ENCODE results near the gene USP6NL.

USP6NL gene

GRCh38 chr10:11646450-11646849 is 35.0 kb upstream of the USP6NL start:
- TF ChIP-seq SUZ12 (IDR thresholded peaks at IDR 0.05) (no peak), BHLHE40 (IDR thresholded peaks at IDR 0.05; ENCODE audit: borderline replicate concordance) (no peak), ZNF384 (IDR thresholded peaks at IDR 0.05) (no peak), PKNOX1 (IDR thresholded peaks at IDR 0.05) (no peak), ARNT (IDR thresholded peaks at IDR 0.05) (no peak), FOXA1 (IDR thresholded peaks at IDR 0.05) (no peak), NFRKB (IDR thresholded peaks at IDR 0.05) (no peak), TARDBP (IDR thresholded peaks at IDR 0.05) (no peak), FOXM1 (IDR thresholded peaks at IDR 0.05; ENCODE audit: borderline replicate concordance) (no peak), HDGF (IDR thresholded peaks at IDR 0.05; ENCODE audit: borderline replicate concordance) (no peak), LEF1 (IDR thresholded peaks at IDR 0.05; ENCODE audit: borderline replicate concordance) (no peak), L3MBTL2 (conservative IDR thresholded peaks at IDR 0.05) (no peak)
- ChIA-PET CTCF (no interaction called here), POLR2A (no interaction called here)
- DNase-seq (ENCODE audit: extremely low spot score): no peak

GRCh38 chr10:11643039-11643438 is 31.6 kb upstream of the USP6NL start:
- TF ChIP-seq SP1 (IDR thresholded peaks at IDR 0.05) (no peak), SUZ12 (IDR thresholded peaks at IDR 0.05) (no peak), FOXA1 (IDR thresholded peaks at IDR 0.05) (no peak), FOXM1 (IDR thresholded peaks at IDR 0.05; ENCODE audit: borderline replicate concordance) (no peak), HDGF (IDR thresholded peaks at IDR 0.05; ENCODE audit: borderline replicate concordance) (no peak), BHLHE40 (IDR thresholded peaks at IDR 0.05; ENCODE audit: borderline replicate concordance) (no peak), FOXK2 (IDR thresholded peaks at IDR 0.05) (no peak), ELF4 (IDR thresholded peaks at IDR 0.05) (no peak), CTBP1 (IDR thresholded peaks at IDR 0.05; ENCODE audit: borderline replicate concordance) (no peak), LEF1 (IDR thresholded peaks at IDR 0.05; ENCODE audit: borderline replicate concordance) (no peak), NFRKB (IDR thresholded peaks at IDR 0.05) (no peak), L3MBTL2 (conservative IDR thresholded peaks at IDR 0.05) (no peak), ARNT (IDR thresholded peaks at IDR 0.05) (no peak), ZNF384 (IDR thresholded peaks at IDR 0.05) (no peak), TARDBP (IDR thresholded peaks at IDR 0.05) (no peak), PKNOX1 (IDR thresholded peaks at IDR 0.05) (no peak)
- ChIA-PET POLR2A (no interaction called here), CTCF (no interaction called here)
- DNase-seq (ENCODE audit: extremely low spot score): no peak

DNA sequence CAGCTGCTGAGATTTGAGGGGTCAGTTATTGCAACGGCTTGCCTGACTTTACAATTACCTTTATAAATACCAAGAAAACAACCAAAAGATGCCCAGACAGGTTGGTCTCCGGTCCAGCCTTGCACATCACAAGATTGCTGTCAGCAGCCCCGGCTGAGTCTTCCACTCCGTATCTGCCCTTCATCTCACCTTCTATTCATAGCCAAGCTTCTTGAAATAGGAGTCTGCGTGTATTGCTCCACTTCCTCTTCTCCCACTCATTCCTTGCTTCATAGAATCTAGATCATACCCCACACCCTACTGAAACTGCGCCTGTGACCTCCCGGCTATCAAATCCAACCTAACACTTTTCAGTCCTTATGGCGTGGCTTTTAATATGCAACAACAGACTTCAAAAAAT is 31.1 kb upstream of the USP6NL start:
- TF ChIP-seq HDGF (IDR thresholded peaks at IDR 0.05; ENCODE audit: borderline replicate concordance) (no peak), TARDBP (IDR thresholded peaks at IDR 0.05) (no peak), PKNOX1 (IDR thresholded peaks at IDR 0.05) (no peak), BHLHE40 (IDR thresholded peaks at IDR 0.05; ENCODE audit: borderline replicate concordance) (no peak), ARNT (IDR thresholded peaks at IDR 0.05) (no peak), NFRKB (IDR thresholded peaks at IDR 0.05) (no peak), FOXA1 (IDR thresholded peaks at IDR 0.05) (no peak), ZNF384 (IDR thresholded peaks at IDR 0.05) (no peak), FOXM1 (IDR thresholded peaks at IDR 0.05; ENCODE audit: borderline replicate concordance) (no peak), CTBP1 (IDR thresholded peaks at IDR 0.05; ENCODE audit: borderline replicate concordance) (no peak), SP1 (IDR thresholded peaks at IDR 0.05) (no peak)
- no peak for DNase-seq (ENCODE audit: extremely low spot score)
- ChIA-PET CTCF (interaction anchor here (1.1 kb wide), 1 partner anchor 11 kb away, joined by 3 read pairs; no protein-coding TSS in a partner anchor), POLR2A (no interaction called here)

- ChIA-PET CTCF (interaction anchor here (0.7 kb wide), 2 partner anchors 49 to 125 kb away, joined by 3 read pairs; no protein-coding TSS in a partner anchor), POLR2A (no interaction called here)
- DNase-seq (ENCODE audit: extremely low spot score): no peak
- TF ChIP-seq FOXA1 (IDR thresholded peaks at IDR 0.05): no peak
- no peak for TF ChIP-seq FOXM1 (IDR thresholded peaks at IDR 0.05; ENCODE audit: borderline replicate concordance)
- TF ChIP-seq SP1 (IDR thresholded peaks at IDR 0.05): no peak
- TF ChIP-seq HDGF (IDR thresholded peaks at IDR 0.05; ENCODE audit: borderline replicate concordance): no peak
- no peak for TF ChIP-seq ARNT (IDR thresholded peaks at IDR 0.05)
- no peak for TF ChIP-seq ZNF384 (IDR thresholded peaks at IDR 0.05)
- no peak for TF ChIP-seq PKNOX1 (IDR thresholded peaks at IDR 0.05)
- no peak for TF ChIP-seq FOXK2 (IDR thresholded peaks at IDR 0.05)
- no peak for TF ChIP-seq LEF1 (IDR thresholded peaks at IDR 0.05; ENCODE audit: borderline replicate concordance)
- no peak for TF ChIP-seq ELF4 (IDR thresholded peaks at IDR 0.05)
- no peak for TF ChIP-seq SUZ12 (IDR thresholded peaks at IDR 0.05)
- TF ChIP-seq TARDBP (IDR thresholded peaks at IDR 0.05): no peak
These were observed 28.7 kb upstream of the USP6NL start for GRCh38 chr10:11639849-11640764.

DNA sequence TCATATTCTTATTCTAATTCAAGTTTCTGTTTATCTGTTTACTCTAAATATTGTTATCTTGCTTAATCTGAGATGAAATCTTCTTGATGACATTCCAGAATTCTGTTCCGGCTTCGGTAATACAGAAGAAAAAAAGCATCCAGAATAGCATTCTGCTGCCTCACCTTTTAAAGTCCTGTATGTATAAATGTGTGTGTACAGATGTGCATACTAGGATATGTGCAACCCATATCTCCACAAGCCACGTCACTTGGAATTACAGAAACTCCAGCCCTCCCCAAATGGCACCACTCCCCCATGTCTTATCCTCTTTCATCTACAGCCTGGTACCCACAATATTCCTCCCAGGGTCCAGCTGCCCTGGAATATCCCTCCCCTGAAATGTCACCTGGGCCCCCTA is 27.9 kb upstream of the USP6NL start:
- no peak for TF ChIP-seq CTBP1 (IDR thresholded peaks at IDR 0.05; ENCODE audit: borderline replicate concordance)
- no peak for TF ChIP-seq ZNF384 (IDR thresholded peaks at IDR 0.05)
- no peak for TF ChIP-seq NFRKB (IDR thresholded peaks at IDR 0.05)
- no peak for TF ChIP-seq PKNOX1 (IDR thresholded peaks at IDR 0.05)
- TF ChIP-seq LEF1 (IDR thresholded peaks at IDR 0.05; ENCODE audit: borderline replicate concordance): no peak
- no peak for TF ChIP-seq SP1 (IDR thresholded peaks at IDR 0.05)
- TF ChIP-seq TARDBP (IDR thresholded peaks at IDR 0.05): no peak
- TF ChIP-seq FOXM1 (IDR thresholded peaks at IDR 0.05; ENCODE audit: borderline replicate concordance): no peak
- no peak for TF ChIP-seq BHLHE40 (IDR thresholded peaks at IDR 0.05; ENCODE audit: borderline replicate concordance)
- TF ChIP-seq L3MBTL2 (conservative IDR thresholded peaks at IDR 0.05): no peak
- no peak for TF ChIP-seq HDGF (IDR thresholded peaks at IDR 0.05; ENCODE audit: borderline replicate concordance)
- TF ChIP-seq ELF4 (IDR thresholded peaks at IDR 0.05): no peak
- no peak for TF ChIP-seq FOXA1 (IDR thresholded peaks at IDR 0.05)
- no peak for TF ChIP-seq ARNT (IDR thresholded peaks at IDR 0.05)
- TF ChIP-seq SUZ12 (IDR thresholded peaks at IDR 0.05): no peak
- TF ChIP-seq FOXK2 (IDR thresholded peaks at IDR 0.05): no peak
- POLR2A ChIA-PET: no interaction called here
- CTCF ChIA-PET: interaction anchor here (0.7 kb wide), 1 partner anchor 50 kb away, joined by 3 read pairs; no protein-coding TSS in a partner anchor
- DNase-seq (ENCODE audit: extremely low spot score): no peak
